Forelimb muscle (tissue), 1 donor: ENCODE measurements around the gene TBPL1. TPM values are rescaled to one million over a fixed set of nuclear protein-coding genes. Genes with fewer than 3 reads are reported as not detected.

Experiments used
- polyA plus RNA-seq: library from polyadenylated mRNA; unstranded; fragments of 120-200 nt; gene quantifications from one replicate; pipeline ENCODE4 v1.2.1, GENCODE V29; 2013; ENCODE audit not compliant: insufficient read length

The TBPL1 gene
- polyA plus RNA-seq, 1 donor: 18.8 TPM

Other genes with a start within 250 kb of the TBPL1 start
- not detected for gene TCF21, start 64.1 kb upstream of the TBPL1 start, polyA plus RNA-seq
- 2.1 TPM for gene SLC2A12, start 99.4 kb downstream of the TBPL1 start, polyA plus RNA-seq